ENCODE results near the gene MAMLD1. TPM values are rescaled to one million over a fixed set of nuclear protein-coding genes. Genes with fewer than 3 reads are reported as not detected.

Gene MAMLD1
- total and polyA plus RNA-seq, 2 of the 8 experiments (the other 6 are each of a cell fraction or from before 2014, with no cell fraction given), result 0.09 to 0.26 TPM

- TF ChIP-seq TAF7 (optimal IDR thresholded peaks at IDR 0.05; ENCODE audit: borderline replicate concordance, low read depth, low read length) (no peak), KDM1A (IDR thresholded peaks at IDR 0.05; ENCODE audit: borderline replicate concordance, low read length) (no peak), POLR2A (IDR thresholded peaks at IDR 0.05; ENCODE audit: control extremely low read depth in 1 of 2, low read depth in 2 of 2, low read length in 2 of 2) (no peak), POU5F1 (IDR thresholded peaks at IDR 0.05; ENCODE audit: low read depth, low read length) (no peak), JUN (IDR thresholded peaks at IDR 0.05; ENCODE audit: low read depth, low read length) (no peak), BRCA1 (IDR thresholded peaks at IDR 0.05; ENCODE audit: low read depth, low read length) (no peak), EGR1 (IDR thresholded peaks at IDR 0.05; ENCODE audit: borderline replicate concordance, low read depth, low read length) (no peak), SIRT6 (IDR thresholded peaks at IDR 0.05; ENCODE audit: low read length) (no peak), TBP (IDR thresholded peaks at IDR 0.05; ENCODE audit: low read depth, low read length) (no peak)
These were observed 188.8 kb downstream of the MAMLD1 start (continued) for GRCh38 chrX:150551963-150552362.
